Panc1 (cell line): ENCODE results near the gene SLC6A11. TPM values are rescaled to one million over a fixed set of nuclear protein-coding genes. Genes with fewer than 3 reads are reported as not detected.

Experiments used
- ATAC-seq: fragments of 200-7000 bp; cut with Tn5 transposase; 2 replicates; pipeline ENCODE4 v1.9.1; 2020; ENCODE audit warnings: mild to moderate bottlenecking, moderate library complexity
- BruUV-seq: library from RNA; stranded (reverse); fragments of 400-500 nt; replicated peaks from 2 replicates; lab custom pipeline; 2021; lab: Mats Ljungman, UMichigan
- CTCF ChIA-PET: fragments of 300-600 bp; sonication (Branson Sonifier 250); formaldehyde crosslinking; loops from one replicate; lab custom pipeline; 2022; ENCODE audit warnings: antibody characterized with exemption; lab: Charles Lee
- POLR2A ChIA-PET: fragments of 300-600 bp; sonication (Branson Sonifier 250); formaldehyde crosslinking; loops from one replicate; lab custom pipeline; 2022; ENCODE audit warnings: antibody characterized with exemption; lab: Charles Lee
- DNase-seq: peaks from one replicate; pipeline ENCODE4 v3.0.0-alpha.2; 2010; ENCODE audit warnings: low read depth, low spot score
- H3K27ac ChIP-seq: 2 replicates; pipeline ENCODE4 v1.5.1; 2011; ENCODE audit warnings: mild to moderate bottlenecking, low read length, inconsistent platforms
- H3K27me3 ChIP-seq: fragments of 200-500 bp; sonication (Bioruptor generic); 2 replicates; pipeline ENCODE4 v1.6.0; 2014; ENCODE audit warnings: low read length, inconsistent platforms; ENCODE audit not compliant: control insufficient read depth, insufficient read depth
- H3K36me3 ChIP-seq: fragments of 200-500 bp; sonication (Bioruptor generic); 2 replicates; pipeline ENCODE4 v1.5.1; 2014; ENCODE audit warnings: inconsistent platforms, mild to moderate bottlenecking, low read length, moderate library complexity; ENCODE audit not compliant: control insufficient read depth, insufficient read depth
- H3K4me1 ChIP-seq: 2 replicates; pipeline ENCODE4 v1.5.1; 2011; ENCODE audit warnings: inconsistent platforms, mild to moderate bottlenecking, low read length, moderate library complexity; ENCODE audit not compliant: control insufficient read depth, insufficient read depth
- H3K4me3 ChIP-seq, 2 experiments: 2 replicates each; pipeline ENCODE4 v1.5.1; 2011 to 2012; ENCODE audit warnings: low read depth in 2 of 2, low read length in 2 of 2, mild to moderate bottlenecking in 2 of 2, inconsistent platforms in 1 of 2, moderate library complexity in 1 of 2
- H3K9me3 ChIP-seq: fragments of 200-500 bp; sonication (Bioruptor generic); 2 replicates; pipeline ENCODE4 v1.5.1; 2014; ENCODE audit warnings: low read depth, mild to moderate bottlenecking, inconsistent platforms, low read length, moderate library complexity; ENCODE audit not compliant: control insufficient read depth, insufficient read depth
- CTCF ChIP-seq: fragments of 450-650 bp; IDR thresholded peaks from 2 replicates; pipeline ENCODE4 v1.5.1; 2017; ENCODE audit warnings: mild to moderate bottlenecking
- POLR2AphosphoS5 ChIP-seq: IDR thresholded peaks from 2 replicates; pipeline ENCODE4 v1.6.1; 2012; ENCODE audit warnings: mild to moderate bottlenecking, low read depth, low read length, moderate library complexity
- SIN3A ChIP-seq: IDR thresholded peaks from 2 replicates; pipeline ENCODE4 v1.6.1; 2012; ENCODE audit warnings: low read depth, mild to moderate bottlenecking, low read length, moderate library complexity, borderline replicate concordance; ENCODE audit not compliant: insufficient read depth
- TCF7L2 ChIP-seq: IDR thresholded peaks from 2 replicates; pipeline ENCODE4 v1.6.1; 2011; ENCODE audit warnings: mild to moderate bottlenecking, low read depth, low read length, inconsistent platforms
- in situ Hi-C: cut with HindIII; loops from 2 replicates; pipeline ENCODE4 v1.10.0; 2016; ENCODE audit warnings: low sequenced_read_pairs, low pct_unique_long_range_greater_than_20kb
- intact Hi-C: fragments of 100-400 bp; cut with micrococcal nuclease; formaldehyde crosslinking; loops from one replicate; pipeline ENCODE4 v1.10.0; 2022; ENCODE audit not compliant: unreplicated experiment
- total RNA-seq: library from RNA; stranded (reverse); gene quantifications from one replicate; pipeline ENCODE4 v1.2.1, GENCODE V29; 2021; ENCODE audit not compliant: unreplicated experiment
- TF ChIP-seq, protein P1 (sequence below), 2 experiments: IDR thresholded peaks; 2 replicates each; pipeline ENCODE4 v1.6.1; 2011 to 2012; ENCODE audit warnings: low read depth in 2 of 2, control low read depth in 1 of 2, low read length in 1 of 2, mild to moderate bottlenecking in 1 of 2, moderate library complexity in 1 of 2; ENCODE audit not compliant: insufficient read depth in 1 of 2

Gene SLC6A11
- total RNA-seq, 1 experiment from 2014 or later = not detected

GRCh38 chr3:10806006-10806405 is 10.0 kb upstream of the SLC6A11 start:
- H3K27me3 ChIP-seq = peaks cover 4% of the 10 kb centered on the region
- POLR2A ChIA-PET = interaction anchor here (0.5 kb wide), 1 partner anchor 102 kb away, joined by 3 read pairs; no protein-coding TSS in a partner anchor
- in situ Hi-C loops = no loop called here

GRCh38 chr3:10808130-10808735 is 7.8 kb upstream of the SLC6A11 start:
- H3K4me1 ChIP-seq = no peaks in the 10 kb centered on the region
- TF ChIP-seq TCF7L2 = no peak
- TF ChIP-seq CTCF = no peak
- TF ChIP-seq, protein P1, sequence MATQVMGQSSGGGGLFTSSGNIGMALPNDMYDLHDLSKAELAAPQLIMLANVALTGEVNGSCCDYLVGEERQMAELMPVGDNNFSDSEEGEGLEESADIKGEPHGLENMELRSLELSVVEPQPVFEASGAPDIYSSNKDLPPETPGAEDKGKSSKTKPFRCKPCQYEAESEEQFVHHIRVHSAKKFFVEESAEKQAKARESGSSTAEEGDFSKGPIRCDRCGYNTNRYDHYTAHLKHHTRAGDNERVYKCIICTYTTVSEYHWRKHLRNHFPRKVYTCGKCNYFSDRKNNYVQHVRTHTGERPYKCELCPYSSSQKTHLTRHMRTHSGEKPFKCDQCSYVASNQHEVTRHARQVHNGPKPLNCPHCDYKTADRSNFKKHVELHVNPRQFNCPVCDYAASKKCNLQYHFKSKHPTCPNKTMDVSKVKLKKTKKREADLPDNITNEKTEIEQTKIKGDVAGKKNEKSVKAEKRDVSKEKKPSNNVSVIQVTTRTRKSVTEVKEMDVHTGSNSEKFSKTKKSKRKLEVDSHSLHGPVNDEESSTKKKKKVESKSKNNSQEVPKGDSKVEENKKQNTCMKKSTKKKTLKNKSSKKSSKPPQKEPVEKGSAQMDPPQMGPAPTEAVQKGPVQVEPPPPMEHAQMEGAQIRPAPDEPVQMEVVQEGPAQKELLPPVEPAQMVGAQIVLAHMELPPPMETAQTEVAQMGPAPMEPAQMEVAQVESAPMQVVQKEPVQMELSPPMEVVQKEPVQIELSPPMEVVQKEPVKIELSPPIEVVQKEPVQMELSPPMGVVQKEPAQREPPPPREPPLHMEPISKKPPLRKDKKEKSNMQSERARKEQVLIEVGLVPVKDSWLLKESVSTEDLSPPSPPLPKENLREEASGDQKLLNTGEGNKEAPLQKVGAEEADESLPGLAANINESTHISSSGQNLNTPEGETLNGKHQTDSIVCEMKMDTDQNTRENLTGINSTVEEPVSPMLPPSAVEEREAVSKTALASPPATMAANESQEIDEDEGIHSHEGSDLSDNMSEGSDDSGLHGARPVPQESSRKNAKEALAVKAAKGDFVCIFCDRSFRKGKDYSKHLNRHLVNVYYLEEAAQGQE (IDR thresholded peaks at IDR 0.05; ENCODE audit: insufficient read depth in 1 of 2, low read depth in 2 of 2, low read length in 1 of 2) = no peak
- H3K27me3 ChIP-seq = no peaks in the 10 kb centered on the region; the same call in 1 of the 2 replicates
- in situ Hi-C loops (no loop called here), intact Hi-C loops (no loop called here)
- H3K36me3 ChIP-seq = no peaks in the 10 kb centered on the region
- H3K27ac ChIP-seq = no peak overlapping the region
- CTCF ChIA-PET = no interaction called here
- no peak for DNase-seq
- POLR2A ChIA-PET = no interaction called here
- no peak overlapping the region for H3K4me3 ChIP-seq
- H3K9me3 ChIP-seq = no peaks in the 10 kb centered on the region
- BruUV-seq = no TSS peak
- no peak for ATAC-seq

More at GRCh38 chr3:10806006-10806405, 10.0 kb upstream of the SLC6A11 start:
- ATAC-seq (no peak), DNase-seq (no peak)
- no peaks in the 10 kb centered on the region for H3K9me3 ChIP-seq
- BruUV-seq = no TSS peak
- no peak overlapping the region for H3K4me3 ChIP-seq
- intact Hi-C loops = no loop called here
- H3K36me3 ChIP-seq = no peaks in the 10 kb centered on the region
- no peak overlapping the region for H3K27ac ChIP-seq
- no peaks in the 10 kb centered on the region for H3K4me1 ChIP-seq
- TF ChIP-seq POLR2AphosphoS5 = no peak
- TF ChIP-seq TCF7L2 = no peak
- no peak for TF ChIP-seq SIN3A
- no peak for TF ChIP-seq CTCF
- TF ChIP-seq, protein P1 (IDR thresholded peaks at IDR 0.05; ENCODE audit: insufficient read depth in 1 of 2, low read depth in 2 of 2, low read length in 1 of 2) = no peak
- CTCF ChIA-PET = no interaction called here
